ENCODE measurements around the gene TNPO2. TPM values are rescaled to one million over a fixed set of nuclear protein-coding genes. Genes with fewer than 3 reads are reported as not detected.

The TNPO2 gene
- total and polyA plus RNA-seq, 2 of the 13 experiments (the other 11 are each of a cell fraction or from before 2014, with no cell fraction given) = 31.7 to 61.0 TPM

DNA sequence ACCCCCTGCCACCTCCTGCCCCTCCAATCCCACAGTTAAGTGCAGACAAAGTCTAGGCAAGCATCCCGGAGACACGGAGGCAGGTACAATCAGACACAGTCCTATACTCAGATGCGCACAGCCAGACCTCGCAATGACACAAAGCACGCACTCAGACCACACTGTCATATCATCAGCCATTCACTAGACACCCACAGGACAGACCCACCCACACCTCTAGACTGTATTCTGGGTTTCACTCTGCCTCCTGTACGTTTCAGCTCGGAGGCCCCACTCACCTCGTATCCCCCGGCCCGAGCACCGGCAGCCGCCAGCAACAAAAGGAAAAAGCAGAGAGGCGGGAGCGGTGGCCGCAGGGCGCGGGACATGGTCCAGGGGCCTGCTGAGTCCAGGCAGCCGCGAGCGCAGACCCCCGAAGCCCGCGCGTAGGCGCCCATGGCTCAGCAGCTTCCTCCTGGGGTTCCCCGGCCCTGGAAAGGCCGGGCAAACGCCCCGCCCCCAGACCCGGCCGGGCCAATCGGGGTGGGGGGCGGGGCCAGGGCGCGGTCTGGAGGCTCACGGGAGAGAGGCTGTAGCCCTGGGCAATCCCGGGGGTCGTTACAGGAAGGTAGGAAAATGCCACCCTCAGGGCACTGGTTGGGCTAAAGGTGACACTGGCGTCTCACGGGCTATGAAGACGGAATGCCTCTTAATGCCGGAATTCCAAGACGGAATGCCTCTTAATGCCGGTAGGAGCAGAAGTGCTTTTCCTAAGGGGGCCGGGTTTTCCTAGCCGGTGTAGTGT lies 57.3 kb downstream of the TNPO2 start, which contains the start of the genes MAN2B1 and WDR83 (continued):
- TF ChIP-seq ZNF318 (CRISPR knock-in tag; IDR thresholded peaks at IDR 0.05) = no peak
- TF ChIP-seq ZNF468 (CRISPR knock-in tag; IDR thresholded peaks at IDR 0.05) = no peak
- TF ChIP-seq ZFP36 (IDR thresholded peaks at IDR 0.05; ENCODE audit: borderline replicate concordance, low read depth, low read length, partially characterized antibody) = no peak
- TF ChIP-seq, protein P1, sequence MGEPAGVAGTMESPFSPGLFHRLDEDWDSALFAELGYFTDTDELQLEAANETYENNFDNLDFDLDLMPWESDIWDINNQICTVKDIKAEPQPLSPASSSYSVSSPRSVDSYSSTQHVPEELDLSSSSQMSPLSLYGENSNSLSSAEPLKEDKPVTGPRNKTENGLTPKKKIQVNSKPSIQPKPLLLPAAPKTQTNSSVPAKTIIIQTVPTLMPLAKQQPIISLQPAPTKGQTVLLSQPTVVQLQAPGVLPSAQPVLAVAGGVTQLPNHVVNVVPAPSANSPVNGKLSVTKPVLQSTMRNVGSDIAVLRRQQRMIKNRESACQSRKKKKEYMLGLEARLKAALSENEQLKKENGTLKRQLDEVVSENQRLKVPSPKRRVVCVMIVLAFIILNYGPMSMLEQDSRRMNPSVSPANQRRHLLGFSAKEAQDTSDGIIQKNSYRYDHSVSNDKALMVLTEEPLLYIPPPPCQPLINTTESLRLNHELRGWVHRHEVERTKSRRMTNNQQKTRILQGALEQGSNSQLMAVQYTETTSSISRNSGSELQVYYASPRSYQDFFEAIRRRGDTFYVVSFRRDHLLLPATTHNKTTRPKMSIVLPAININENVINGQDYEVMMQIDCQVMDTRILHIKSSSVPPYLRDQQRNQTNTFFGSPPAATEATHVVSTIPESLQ (CRISPR knock-in tag; conservative IDR thresholded peaks at IDR 0.05) = no peak
- TF ChIP-seq U2AF1 (optimal IDR thresholded peaks at IDR 0.05; ENCODE audit: low read depth, low read length) = no peak
- no peak for TF ChIP-seq ZFP36L2 (CRISPR knock-in tag; IDR thresholded peaks at IDR 0.05)
- TF ChIP-seq, protein P2, sequence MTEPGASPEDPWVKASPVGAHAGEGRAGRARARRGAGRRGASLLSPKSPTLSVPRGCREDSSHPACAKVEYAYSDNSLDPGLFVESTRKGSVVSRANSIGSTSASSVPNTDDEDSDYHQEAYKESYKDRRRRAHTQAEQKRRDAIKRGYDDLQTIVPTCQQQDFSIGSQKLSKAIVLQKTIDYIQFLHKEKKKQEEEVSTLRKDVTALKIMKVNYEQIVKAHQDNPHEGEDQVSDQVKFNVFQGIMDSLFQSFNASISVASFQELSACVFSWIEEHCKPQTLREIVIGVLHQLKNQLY (CRISPR knock-in tag; IDR thresholded peaks at IDR 0.05) = no peak
- no peak for TF ChIP-seq CSRNP1 (CRISPR knock-in tag; IDR thresholded peaks at IDR 0.05)
- no peak for TF ChIP-seq MZF1 (CRISPR knock-in tag; IDR thresholded peaks at IDR 0.05; ENCODE audit: borderline replicate concordance)
- no peak for TF ChIP-seq ZNF205 (CRISPR knock-in tag; IDR thresholded peaks at IDR 0.05)
- no peak for TF ChIP-seq STAT5B (CRISPR knock-in tag; IDR thresholded peaks at IDR 0.05)
- TF ChIP-seq EZH2 (conservative IDR thresholded peaks at IDR 0.05; ENCODE audit: low read depth, low read length) = no peak
- TF ChIP-seq, protein P3, sequence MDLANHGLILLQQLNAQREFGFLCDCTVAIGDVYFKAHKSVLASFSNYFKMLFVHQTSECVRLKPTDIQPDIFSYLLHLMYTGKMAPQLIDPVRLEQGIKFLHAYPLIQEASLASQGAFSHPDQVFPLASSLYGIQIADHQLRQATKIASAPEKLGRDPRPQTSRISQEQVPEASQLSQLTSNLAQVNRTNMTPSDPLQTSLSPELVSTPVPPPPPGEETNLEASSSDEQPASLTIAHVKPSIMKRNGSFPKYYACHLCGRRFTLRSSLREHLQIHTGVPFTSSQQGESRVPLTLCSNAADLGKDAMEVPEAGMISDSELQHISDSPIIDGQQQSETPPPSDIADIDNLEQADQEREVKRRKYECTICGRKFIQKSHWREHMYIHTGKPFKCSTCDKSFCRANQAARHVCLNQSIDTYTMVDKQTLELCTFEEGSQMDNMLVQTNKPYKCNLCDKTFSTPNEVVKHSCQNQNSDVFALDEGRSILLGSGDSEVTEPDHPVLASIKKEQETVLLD (CRISPR knock-in tag; IDR thresholded peaks at IDR 0.05; ENCODE audit: low read depth) = no peak
- no peak for TF ChIP-seq KLF11 (CRISPR knock-in tag; IDR thresholded peaks at IDR 0.05)
